ENCODE results near the gene TMOD1.
"Not testable (repeated sequence)": the region's sequence is repeated elsewhere in the genome, so short reads cannot be mapped to it uniquely, and the experiment has no call there.

The TMOD1 gene

DNA sequence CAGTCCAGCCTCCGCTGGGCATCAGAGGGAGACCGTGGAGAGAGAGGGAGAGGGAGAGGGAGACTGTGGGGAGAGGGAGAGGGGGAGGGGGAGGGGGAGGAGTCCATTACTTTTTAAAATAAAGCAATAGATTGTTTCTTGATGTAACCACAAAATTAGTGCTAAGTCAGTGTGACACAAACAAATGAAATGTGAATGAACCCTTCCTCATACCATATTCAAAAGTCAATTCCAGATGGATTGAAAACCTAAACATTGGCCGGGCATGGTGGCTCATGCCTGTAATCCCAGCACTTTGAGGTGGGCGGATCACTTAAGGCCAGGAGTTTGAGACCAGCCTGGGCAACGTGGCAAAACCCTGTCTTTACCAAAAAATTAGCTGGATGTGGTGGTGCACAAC, 2.6 kb upstream of the TMOD1 start:
- not testable (repeated sequence) for DNase-seq (ENCODE audit: low read depth)

DNA sequence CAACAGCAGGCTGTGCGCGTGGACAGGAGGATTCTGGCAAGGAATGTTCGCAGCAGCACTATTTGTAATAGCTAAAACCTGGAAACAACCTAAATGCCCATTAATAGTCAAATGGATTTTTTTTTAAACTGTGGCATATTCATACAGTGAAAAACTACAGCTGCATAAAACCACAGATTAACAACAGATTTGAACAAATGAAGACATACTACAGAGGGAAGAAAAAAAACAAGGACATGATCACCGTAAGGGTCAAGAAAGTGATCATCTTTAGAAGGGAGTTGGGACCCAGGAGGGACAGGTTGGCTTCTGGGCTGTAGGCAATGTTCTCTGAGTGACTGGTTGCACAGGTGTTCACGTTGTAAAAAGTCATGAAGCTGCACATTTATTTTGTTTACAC, 1.2 kb upstream of the TMOD1 start:
- no peak for DNase-seq (ENCODE audit: low read depth)

DNA sequence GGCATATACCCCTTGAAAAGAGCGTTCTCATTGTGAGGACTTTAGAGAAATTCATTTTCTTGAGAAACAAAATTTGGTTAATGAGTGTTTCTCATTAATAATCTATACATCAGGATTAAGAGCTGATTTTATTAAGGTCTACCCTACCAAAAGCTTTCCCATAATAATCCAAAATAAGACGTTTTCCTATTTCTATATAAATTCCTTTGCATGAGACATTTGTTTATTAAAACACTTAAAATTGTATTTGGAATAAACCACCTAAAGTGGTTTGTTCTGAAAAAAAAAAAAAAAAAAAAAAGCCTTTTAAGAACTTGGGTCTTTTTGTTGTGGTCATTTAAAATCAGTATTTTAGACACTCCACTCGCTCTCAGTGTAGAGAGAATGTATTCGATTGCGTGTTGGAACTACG, 695 bp upstream of the TMOD1 start:
- no peak for DNase-seq (ENCODE audit: low read depth)

- no peak for DNase-seq (ENCODE audit: low read depth)
These were observed 431 bp downstream of the TMOD1 start for GRCh38 chr9:97501972-97502221.

DNA sequence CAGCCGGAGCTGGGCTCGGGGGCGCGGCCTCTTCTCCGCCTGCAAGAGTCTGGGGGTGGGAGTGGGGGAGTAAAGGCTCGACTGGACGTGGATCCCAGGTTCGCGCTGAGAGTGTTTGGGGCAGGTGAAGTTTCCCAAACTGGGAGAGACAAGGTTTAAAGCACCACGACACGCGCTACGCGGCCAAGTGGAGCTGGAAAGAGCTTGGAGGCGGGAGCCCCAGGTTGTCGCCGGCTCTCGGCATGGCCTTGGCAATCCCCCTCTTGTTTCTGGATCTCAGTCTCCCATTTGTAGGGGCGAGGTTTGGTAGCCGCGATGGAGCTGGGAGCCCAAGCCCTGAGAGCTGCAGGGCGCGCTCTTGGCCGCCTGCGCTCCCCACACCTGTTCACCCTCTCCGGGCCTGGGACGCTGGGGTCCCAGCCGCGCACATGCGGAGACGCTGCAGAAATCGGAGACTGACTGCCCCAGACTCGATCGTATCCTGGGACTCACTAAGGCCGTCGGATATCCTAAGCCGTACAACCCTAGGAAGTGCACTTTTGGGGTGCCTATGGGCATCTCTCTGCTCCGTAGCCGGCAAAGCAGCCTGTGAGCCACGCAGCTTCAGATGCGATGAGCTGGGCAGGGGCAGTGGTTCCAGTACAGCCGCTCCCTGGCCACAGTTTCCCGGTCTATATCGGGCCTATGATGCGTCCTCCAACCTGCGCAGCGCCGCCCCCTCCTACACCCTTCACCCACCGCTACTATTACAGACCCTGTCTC, 937 bp downstream of the TMOD1 start:
- no peak for DNase-seq (ENCODE audit: low read depth)

DNA sequence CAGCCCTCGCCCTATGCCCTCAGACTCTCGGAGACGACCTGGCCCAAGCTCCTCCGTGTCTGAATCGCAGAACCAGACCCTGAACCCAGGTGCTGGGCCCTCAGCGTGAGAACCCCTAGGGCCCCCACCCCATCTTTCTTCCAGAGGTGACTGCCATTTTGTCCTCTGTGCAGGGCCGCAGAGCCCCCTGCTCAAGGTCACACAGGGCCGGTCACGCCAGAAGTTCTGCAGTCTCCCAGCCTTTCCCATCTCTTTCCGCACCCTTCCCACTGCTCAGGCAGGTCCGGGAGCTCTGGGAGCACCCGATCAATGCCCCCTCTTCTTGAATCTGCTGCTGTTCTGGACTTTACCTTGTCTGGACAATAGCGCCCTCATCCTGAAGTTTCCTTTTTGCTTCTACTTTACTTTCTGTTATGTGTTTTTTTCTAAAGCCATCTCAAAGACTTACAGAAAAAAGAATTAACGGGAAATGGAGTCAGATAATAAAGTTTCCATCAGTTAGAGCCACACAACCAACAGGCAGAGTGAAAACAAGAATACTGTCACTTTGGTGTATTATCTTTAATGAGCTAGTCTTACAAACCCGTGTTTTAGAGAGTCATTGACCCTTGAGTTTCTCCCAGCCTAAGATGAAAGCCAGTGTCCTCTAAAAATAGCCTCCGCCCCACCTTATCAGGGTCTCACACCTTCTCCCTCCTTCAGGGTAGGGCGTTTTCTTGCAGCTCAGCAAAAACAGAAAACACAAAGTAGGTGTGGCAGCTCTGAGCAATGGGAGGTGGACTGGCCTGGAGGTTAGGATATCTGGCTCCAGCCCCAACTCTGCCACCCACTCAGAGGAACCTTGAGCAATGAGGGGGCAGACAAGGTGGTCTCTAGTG, 1.8 kb downstream of the TMOD1 start:
- DNase-seq (ENCODE audit: low read depth), result no peak

- DNase-seq (ENCODE audit: low read depth), result no peak
These were observed 2.4 kb downstream of the TMOD1 start for GRCh38 chr9:97503862-97504210.

DNA sequence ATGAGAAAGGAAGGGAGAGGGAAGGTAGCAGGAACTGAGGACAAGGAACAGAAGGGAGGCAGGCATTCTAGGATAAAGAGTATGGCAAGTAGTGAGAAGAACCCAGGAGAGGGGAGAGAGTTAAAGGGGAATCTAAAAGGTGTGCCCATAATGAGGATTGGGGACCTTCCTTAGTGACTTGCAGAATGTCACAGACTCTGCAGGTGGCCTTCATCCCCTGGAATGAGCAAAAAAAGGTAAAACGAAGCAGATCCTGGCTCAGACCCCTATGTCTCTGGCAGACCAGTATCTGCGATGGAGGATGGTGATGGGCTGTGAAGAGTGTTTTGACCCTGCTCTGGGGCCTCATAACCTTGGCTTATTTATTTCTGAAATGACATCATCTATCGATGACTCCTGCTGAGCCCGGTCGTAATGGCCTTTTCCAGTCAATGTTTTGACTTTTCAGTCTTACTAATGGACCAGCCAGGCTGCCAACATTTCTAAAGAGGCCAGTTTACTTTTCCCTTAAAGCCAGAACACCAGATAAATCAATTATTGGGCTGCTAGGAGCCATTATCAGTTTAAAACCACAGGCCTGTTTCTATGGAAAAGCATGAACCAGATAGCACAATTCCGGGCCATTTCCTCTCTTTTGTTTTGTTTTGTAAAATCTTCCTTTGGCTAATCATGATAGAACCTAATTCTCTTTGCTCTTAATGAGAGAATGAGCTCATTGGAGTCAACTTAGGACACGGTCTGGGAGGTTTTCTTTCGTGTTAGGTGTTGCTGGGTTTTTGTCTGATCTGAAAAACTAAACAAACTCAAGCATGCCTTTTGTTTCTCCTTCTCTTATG, 3.1 kb downstream of the TMOD1 start:
- DNase-seq (ENCODE audit: low read depth), result no peak

- DNase-seq (ENCODE audit: low read depth), result no peak
These were observed 4.4 kb downstream of the TMOD1 start for GRCh38 chr9:97505845-97506244.

DNA sequence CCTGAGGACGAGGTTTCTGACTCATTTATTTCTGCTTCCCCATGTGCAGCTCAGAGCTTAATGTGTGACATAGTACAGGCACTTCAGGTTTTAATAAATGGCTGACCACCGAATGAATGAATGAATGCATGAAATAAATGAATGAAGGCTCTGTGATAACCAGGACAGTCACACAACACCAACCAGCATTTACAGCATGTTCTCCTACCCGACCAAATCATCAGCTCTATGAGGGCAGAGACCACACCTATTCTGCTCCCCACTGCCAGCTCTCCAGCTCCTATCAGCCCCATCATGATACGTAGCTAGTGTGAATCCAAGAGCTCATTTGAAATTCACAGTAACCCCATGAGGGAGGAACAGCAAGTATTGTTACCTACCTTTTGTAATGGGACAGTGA, 4.8 kb downstream of the TMOD1 start:
- DNase-seq (ENCODE audit: low read depth), result no peak

DNA sequence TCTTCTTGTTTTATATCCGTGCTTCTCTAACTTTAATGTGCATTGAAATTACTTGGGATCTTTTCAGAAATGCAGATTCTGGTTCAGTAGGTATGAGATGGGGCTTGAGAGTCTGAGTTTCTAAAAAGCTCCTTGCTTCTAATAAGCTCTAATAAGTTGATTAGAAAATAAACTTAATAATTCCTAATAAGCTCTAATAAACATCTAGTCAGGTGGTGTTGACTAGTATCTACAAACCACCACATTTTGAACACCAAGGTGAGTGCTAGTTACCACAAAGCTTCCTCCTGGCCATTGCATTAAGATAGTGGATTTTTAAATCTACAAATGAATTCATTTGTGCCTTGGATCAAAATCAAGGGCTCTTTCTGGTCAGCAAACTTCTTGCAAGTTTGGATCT, 5.3 kb downstream of the TMOD1 start:
- no peak for DNase-seq (ENCODE audit: low read depth)

DNA sequence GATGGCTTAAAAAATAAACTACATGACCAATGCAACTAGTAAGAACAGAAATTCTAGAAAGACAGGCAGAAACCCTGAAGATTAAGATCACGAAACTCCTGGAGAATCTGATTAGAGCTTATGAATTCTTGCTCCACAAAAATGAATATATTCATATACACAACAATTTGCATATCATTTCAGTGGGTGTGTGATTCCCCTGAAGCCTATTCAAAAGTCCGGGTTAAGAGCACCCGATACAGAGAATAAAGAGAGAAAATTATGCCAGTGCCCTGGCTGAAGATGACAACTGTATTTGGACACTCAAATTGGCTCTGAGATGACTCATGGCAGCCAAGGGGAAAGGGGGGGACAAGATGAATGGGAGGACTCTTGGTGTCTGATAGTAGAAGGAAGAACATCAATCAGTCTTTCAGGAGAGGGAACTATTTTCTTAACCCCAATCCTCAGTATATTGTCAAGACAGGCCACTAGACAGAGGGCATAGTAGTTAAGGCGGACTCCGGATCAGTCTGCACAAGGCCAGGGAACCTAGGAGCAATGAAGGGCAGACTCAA, 6.0 kb downstream of the TMOD1 start:
- DNase-seq (ENCODE audit: low read depth), result no peak

DNA sequence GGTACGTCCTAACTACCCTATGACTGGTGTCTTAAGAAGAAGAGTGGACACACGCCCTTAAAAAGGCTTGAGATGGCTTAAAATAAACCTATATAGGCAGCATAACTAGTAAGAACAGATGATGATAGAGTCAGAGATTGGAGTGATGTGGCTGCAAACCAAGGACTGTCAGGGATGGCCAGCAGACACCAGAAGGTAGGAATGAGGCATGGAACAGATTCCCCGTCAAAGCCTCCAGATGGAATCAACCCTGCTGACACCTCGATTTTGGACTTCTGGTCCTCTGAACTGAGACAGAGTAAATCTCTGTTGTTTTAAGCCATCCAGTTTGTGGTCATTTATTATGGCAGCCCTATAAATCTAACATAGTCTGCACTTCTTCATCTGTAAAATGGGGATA, 7.4 kb downstream of the TMOD1 start:
- no peak for DNase-seq (ENCODE audit: low read depth)

- no peak for DNase-seq (ENCODE audit: low read depth)
These were observed 9.6 kb downstream of the TMOD1 start for GRCh38 chr9:97510797-97511654.

DNA sequence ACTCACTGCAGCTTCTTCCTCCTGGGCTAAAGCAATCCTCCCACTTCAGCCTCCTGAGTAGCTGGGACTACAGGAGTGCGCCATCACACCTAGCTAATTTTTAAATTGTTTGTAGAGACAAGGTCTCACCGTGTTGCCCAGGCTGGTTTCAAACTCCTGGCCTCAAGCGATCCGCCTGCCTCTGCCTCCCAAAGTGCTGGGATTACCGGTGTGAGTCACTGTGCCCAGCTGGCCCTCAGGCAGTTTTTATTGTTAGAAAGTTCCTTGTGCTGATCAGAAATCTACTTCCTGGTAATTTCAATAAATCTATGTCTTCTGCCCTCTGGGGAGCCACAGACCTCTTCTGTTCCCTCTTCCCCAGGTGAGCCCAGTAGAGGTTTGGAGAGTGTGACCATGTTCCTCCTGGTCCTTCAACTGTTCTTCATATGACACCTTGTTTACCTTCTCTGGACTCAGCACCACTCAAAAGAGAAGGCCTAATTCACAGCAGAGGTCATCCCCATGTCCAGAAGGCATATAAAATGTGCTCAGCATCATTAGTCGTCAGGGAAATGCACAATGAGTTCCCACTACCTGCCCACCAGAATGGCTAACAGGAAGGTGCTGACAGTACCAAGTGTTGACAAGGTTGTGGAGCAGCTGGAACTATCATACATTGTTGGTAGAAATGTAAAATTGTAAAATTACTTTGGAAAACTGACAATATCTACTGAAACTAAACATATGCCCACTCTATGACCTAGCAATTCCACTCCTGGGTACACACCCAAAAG, 10.4 kb downstream of the TMOD1 start:
- DNase-seq (ENCODE audit: low read depth), result no peak

DNA sequence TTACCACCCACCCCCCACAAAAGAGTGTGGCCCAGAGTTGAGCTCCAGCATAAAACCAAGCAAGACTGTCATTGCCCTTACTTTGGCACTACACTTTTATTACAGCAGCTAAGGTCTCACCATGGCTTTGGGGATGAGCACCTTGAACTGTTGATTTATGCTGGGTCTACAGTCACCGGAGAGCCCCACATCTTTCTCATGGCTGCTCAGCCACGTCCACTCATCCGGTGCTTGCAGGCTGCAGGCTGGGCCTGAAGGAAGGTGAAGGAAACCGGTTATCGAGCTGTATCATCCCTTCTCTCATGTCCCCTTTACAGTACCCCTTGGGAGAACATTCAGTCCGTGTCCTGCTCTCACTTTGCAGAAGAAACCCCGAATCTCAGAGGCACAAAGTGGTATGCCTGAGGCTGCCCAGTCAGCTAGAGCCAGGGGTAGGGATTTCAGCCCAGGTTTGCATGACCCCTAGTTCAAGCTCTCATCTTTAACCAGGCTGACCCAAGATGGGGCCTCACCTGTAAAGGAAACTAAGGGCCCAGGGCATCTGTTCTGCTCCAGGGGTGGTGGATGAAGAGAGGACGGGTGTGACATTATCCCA, 11.6 kb downstream of the TMOD1 start:
- DNase-seq (ENCODE audit: low read depth), result no peak

DNA sequence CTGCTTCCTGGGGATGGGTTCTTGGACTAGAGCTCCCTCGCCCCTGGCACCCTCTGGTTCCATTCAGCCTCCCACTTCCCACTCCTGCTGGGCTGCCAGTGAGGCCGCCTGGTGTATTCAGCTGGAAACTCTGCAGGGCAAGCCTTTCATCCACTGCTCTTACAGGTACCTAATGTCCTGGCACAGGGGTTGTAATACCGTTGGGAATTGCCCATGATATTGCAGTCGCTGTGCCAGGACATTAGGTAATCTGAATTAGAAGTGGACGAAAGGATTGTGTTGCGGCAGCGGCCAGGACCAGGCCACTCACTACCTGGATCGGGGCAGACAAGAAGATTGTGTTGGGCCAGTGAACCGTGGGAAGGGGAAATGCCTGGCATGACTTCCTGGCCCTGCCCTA, 13.1 kb downstream of the TMOD1 start:
- no peak for DNase-seq (ENCODE audit: low read depth)

DNA sequence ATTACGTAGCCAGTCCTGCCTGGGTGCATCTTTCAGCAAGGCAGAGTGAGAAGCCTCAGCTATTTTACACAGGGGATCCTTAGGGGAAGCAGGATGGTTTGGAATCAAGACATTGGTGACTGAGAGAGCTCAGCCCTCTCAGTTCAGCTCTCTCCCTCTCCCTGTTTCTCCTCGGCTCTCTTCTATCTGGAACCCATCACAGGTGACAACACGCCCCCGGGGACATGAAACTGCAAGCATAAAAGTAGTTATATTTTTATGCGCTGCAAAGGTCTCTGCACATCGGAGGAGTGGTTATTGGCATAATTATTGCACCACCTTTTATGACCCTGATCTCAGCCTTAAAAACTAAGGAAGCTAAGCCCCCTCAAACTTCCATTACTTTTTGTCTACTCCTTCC, 14.2 kb downstream of the TMOD1 start:
- DNase-seq (ENCODE audit: low read depth), result no peak

DNA sequence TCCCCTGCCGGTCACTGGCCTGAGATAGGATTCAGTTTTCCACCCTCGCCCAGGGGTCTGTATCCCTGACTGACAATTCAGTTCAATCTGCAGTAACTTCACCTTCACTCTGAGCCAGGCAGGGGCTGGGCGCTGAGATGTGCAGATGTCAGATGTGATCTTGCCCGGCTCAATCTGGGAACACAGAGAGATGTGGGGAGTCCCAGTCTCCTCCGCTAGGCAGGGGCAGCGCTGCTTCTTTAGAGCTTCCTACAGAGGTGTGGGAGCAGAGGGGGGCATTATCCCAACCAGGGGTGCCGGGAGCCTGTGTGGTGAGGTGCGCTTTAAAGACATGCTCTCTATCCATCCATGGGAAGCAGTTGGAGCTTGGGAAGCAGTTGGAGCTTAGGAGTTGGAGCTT, 14.6 kb downstream of the TMOD1 start:
- DNase-seq (ENCODE audit: low read depth), result no peak

- no peak for DNase-seq (ENCODE audit: low read depth)
These were observed 16.0 kb downstream of the TMOD1 start for GRCh38 chr9:97517331-97518089.
